Mononuclear cell (primary cell): ENCODE measurements around the gene CTDSP2. TPM values are rescaled to one million over a fixed set of nuclear protein-coding genes. Genes with fewer than 3 reads are reported as not detected.

Source experiments
- H3K27me3 ChIP-seq: 2 replicates; pipeline ENCODE4 v1.6.0; 2011; ENCODE audit warnings: low read length, control low read depth; ENCODE audit not compliant: insufficient read depth
- H3K4me1 ChIP-seq: 2 replicates; pipeline ENCODE4 v1.5.1; 2011; ENCODE audit warnings: mild to moderate bottlenecking, low read length, control low read depth; ENCODE audit not compliant: insufficient read depth
- H3K4me3 ChIP-seq: 2 replicates; pipeline ENCODE4 v1.5.1; 2011; ENCODE audit warnings: mild to moderate bottlenecking, low read length, moderate library complexity
- H3K9me3 ChIP-seq: 2 replicates; pipeline ENCODE4 v1.5.1; 2011; ENCODE audit warnings: low read depth, mild to moderate bottlenecking, control low read depth, low read length
- total RNA-seq: library from RNA; depleted of rRNA; stranded (reverse); fragments of >200 nt; gene quantifications from one replicate; pipeline ENCODE4 v1.2.3, GENCODE V29; 2012

The CTDSP2 gene
- total RNA-seq, 1 donor, result 60.2 TPM

DNA sequence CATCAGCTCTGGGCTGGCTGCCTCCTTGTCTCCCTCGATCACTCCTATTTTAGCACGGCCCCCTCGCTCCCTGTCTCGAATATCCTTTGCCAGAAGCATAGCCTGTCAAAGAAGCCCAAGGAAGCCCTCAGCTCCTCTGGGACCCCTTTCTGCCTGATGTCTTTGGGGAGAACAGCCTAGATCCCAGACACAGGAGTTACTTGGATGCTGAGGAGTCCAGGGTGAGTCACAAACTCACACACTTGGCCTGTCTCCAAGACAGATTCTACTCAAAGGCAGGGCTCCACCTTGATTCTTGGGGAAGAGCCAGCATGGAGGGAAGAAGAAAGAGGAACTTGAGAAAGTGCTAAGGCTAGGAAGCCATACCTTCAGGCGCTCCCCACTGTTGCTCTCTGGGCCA lies 36.1 kb downstream of the CTDSP2 start:
- H3K4me1 ChIP-seq, result no peaks in the 10 kb centered on the region
- H3K27me3 ChIP-seq, result no peaks in the 10 kb centered on the region
- H3K9me3 ChIP-seq, result no peaks in the 10 kb centered on the region
- no peak overlapping the region for H3K4me3 ChIP-seq

- Histone ChIP-seq H3K9me3 (no peaks in the 10 kb centered on the region), H3K27me3 (no peaks in the 10 kb centered on the region), H3K4me1 (no peaks in the 10 kb centered on the region), H3K4me3 (no peak overlapping the region)
These were observed 37.1 kb downstream of the CTDSP2 start for GRCh38 chr12:57809425-57809824.

DNA sequence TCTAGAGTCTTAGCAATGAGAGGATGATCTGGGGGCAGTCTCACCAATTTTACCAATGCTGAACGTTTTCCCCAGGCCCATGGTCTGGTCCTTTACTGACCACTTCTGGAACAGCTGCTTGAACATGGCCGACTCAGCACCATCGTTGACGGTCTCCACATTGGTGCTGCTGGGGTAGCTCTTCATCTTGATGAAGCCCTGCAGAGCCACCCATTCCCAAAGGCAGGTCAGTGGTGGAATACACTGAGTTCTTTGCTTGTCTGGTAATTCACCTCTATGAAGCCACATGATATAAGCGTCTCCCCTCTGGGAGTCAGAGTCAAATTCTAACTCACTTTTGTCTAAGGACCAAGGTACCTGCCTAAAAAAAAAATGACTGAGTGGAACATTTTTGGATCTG lies 38.2 kb downstream of the CTDSP2 start:
- no peak overlapping the region for H3K4me3 ChIP-seq
- H3K9me3 ChIP-seq, result no peaks in the 10 kb centered on the region
- H3K4me1 ChIP-seq, result no peaks in the 10 kb centered on the region
- H3K27me3 ChIP-seq, result no peaks in the 10 kb centered on the region

- no peaks in the 10 kb centered on the region for H3K9me3 ChIP-seq
- H3K4me1 ChIP-seq, result no peaks in the 10 kb centered on the region
- no peaks in the 10 kb centered on the region for H3K27me3 ChIP-seq
These were observed 39.2 kb downstream of the CTDSP2 start for GRCh38 chr12:57807285-57807684.

GRCh38 chr12:57806677-57807076 lies 39.9 kb downstream of the CTDSP2 start:
- no peaks in the 10 kb centered on the region for H3K4me1 ChIP-seq
- no peaks in the 10 kb centered on the region for H3K27me3 ChIP-seq
- no peak overlapping the region for H3K4me3 ChIP-seq
- no peaks in the 10 kb centered on the region for H3K9me3 ChIP-seq

More at GRCh38 chr12:57807285-57807684, 39.2 kb downstream of the CTDSP2 start:
- no peak overlapping the region for H3K4me3 ChIP-seq

GRCh38 chr12:57803319-57803893 lies 43.1 kb downstream of the CTDSP2 start:
- no peaks in the 10 kb centered on the region for H3K4me1 ChIP-seq
- no peaks in the 10 kb centered on the region for H3K9me3 ChIP-seq
- H3K27me3 ChIP-seq, result no peaks in the 10 kb centered on the region
- H3K4me3 ChIP-seq, result no peak overlapping the region

- Histone ChIP-seq H3K27me3 (no peaks in the 10 kb centered on the region), H3K4me1 (peaks cover 6% of the 10 kb centered on the region), H3K4me3 (no peak overlapping the region), H3K9me3 (no peaks in the 10 kb centered on the region)
These were observed 43.9 kb downstream of the CTDSP2 start for GRCh38 chr12:57802607-57803006.

DNA sequence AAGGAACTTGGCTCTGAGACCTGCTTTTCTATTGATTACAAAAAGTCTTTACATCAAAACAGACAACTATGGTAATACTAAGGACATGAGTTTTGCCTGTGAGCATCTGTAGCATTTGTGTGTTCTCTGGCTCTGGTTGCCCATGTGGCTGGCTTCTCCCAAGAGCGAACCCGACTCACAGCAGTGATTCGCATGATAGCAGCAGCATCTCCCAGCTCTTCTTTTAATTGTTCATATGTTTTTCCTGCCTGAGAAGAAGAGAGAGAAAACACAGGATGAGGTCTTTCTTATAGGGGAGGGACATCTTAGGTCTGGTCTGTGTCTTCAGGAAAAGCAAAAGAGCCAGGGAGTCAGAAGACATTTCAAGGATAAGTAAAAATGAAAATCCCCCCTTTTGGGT lies 45.6 kb downstream of the CTDSP2 start:
- Histone ChIP-seq H3K9me3 (no peaks in the 10 kb centered on the region), H3K4me1 (peaks cover 7% of the 10 kb centered on the region), H3K4me3 (no peak overlapping the region), H3K27me3 (no peaks in the 10 kb centered on the region)

GRCh38 chr12:57797933-57798332 lies 48.6 kb downstream of the CTDSP2 start:
- no peaks in the 10 kb centered on the region for H3K9me3 ChIP-seq
- peaks cover 7% of the 10 kb centered on the region for H3K4me1 ChIP-seq
- no peaks in the 10 kb centered on the region for H3K27me3 ChIP-seq
- H3K4me3 ChIP-seq, result no peak overlapping the region

GRCh38 chr12:57796996-57797395 lies 49.5 kb downstream of the CTDSP2 start:
- Histone ChIP-seq H3K27me3 (no peaks in the 10 kb centered on the region), H3K9me3 (no peaks in the 10 kb centered on the region), H3K4me1 (peaks cover 7% of the 10 kb centered on the region), H3K4me3 (no peak overlapping the region)

DNA sequence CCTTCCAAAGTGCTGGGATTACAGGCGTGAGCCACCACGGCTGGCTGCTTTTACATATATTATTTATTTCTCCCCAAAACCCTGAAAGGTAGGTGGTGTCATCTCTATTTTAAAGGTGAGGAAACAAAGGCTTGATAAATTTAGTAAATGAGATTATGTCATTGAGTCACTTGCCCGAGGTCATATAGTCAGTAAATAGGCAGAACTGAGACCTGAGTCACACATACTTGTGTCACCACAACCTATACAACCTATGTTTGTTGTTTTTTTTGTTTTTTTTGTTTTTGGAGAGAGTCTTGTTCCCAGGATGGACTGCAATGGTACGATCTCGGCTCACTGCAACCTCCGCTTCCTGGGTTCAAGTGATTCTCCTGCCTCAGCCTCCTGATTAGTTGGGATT lies 51.2 kb downstream of the CTDSP2 start:
- Histone ChIP-seq H3K9me3 (no peaks in the 10 kb centered on the region), H3K27me3 (no peaks in the 10 kb centered on the region), H3K4me3 (no peak overlapping the region), H3K4me1 (peaks cover 7% of the 10 kb centered on the region)

DNA sequence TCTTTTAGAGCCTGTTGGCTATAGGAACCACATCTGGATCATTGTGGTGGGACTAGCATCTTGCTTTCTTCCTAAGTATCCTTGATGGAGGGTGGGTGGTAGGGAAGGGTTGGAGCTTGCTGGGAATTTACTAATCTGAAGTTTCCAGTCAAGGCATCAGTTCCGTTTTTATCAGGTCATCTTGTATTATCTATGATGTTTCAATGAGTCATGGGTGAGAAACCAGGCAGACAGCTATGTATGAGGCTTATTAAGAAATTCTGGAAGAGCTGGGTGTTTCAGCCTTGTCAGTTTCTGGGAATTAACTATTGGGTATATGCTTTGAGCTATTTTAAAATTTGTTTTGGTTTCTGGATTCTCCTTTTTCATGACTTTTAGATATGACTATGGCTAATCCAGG lies 52.6 kb downstream of the CTDSP2 start:
- Histone ChIP-seq H3K9me3 (no peaks in the 10 kb centered on the region), H3K4me3 (no peak overlapping the region), H3K4me1 (peaks cover 7% of the 10 kb centered on the region), H3K27me3 (no peaks in the 10 kb centered on the region)

- H3K27me3 ChIP-seq, result no peaks in the 10 kb centered on the region
- no peaks in the 10 kb centered on the region for H3K9me3 ChIP-seq
- H3K4me1 ChIP-seq, result peaks cover 39% of the 10 kb centered on the region
- no peak overlapping the region for H3K4me3 ChIP-seq
These were observed 62.7 kb downstream of the CTDSP2 start for GRCh38 chr12:57783861-57784260.

DNA sequence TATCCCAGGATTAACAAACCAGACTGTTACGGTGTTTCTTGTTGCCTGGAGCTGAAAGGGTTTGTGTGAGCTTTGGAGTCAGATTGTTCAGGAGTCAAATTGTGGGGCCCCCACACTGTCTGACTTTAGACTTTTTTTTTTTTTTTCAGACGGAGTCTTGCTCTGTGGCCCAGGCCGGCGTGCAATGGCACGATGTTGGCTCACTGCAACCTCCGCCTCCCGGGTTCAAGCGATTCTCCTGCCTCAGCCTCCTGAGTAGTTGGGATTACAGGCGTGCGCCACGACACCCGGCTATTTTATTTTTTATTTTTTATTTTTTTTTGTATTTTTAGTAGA lies 63.1 kb downstream of the CTDSP2 start:
- peaks cover 39% of the 10 kb centered on the region for H3K4me1 ChIP-seq
- no peaks in the 10 kb centered on the region for H3K9me3 ChIP-seq
- peak overlapping the region; percentile 83 for H3K4me3 ChIP-seq
- H3K27me3 ChIP-seq, result no peaks in the 10 kb centered on the region

DNA sequence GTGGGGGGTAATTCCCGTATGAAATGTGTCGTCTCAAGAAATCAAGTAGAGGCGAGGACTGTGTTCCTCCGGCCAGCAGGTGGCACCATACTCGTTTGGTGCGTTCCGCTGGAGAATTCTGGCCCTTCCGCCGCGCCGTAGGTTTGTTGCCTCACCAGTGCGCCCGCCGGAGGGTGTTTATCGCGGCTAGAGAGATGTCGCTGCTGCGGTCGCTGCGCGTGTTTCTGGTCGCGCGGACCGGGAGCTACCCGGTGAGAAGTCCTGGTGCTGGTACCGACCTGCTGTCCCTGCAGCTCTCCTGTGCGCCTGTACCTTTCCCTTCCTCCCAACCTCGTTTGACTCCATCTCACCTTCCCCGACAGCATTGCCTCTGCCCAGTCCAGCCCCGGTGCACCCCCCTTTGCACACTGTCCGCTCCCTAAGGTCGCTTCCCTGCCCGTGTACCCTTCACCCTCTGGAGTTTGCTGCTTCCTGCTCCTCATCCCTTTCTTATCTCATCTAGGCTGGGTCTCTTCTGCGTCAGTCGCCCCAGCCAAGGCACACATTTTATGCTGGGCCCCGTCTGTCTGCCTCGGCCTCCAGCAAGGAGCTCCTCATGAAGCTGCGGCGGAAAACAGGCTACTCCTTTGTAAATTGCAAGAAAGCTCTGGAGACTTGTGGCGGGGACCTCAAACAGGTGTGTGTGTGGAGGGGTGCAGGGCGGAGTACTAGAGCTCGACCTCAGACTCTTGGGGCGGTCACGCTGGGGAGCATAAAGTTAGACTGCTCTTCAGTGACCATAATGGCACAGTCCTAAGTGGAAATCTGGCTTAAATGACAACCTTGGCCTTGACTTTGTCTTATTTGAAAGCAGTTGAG lies 63.7 kb downstream of the CTDSP2 start, which contains the start of gene TSFM:
Gene TSFM, plus strand, starts transcription at position 180 of the 858 bp plus-strand sequence. Its CDS starts 15 bp downstream, at position 195.
- Histone ChIP-seq H3K4me3 (peak within 1 kb of the TSS; percentile 83), H3K9me3 (no peaks in the 10 kb centered on the region), H3K4me1 (peaks cover 39% of the 10 kb centered on the region), H3K27me3 (no peaks in the 10 kb centered on the region)

- Histone ChIP-seq H3K9me3 (no peaks in the 10 kb centered on the region), H3K27me3 (no peaks in the 10 kb centered on the region), H3K4me3 (no peak overlapping the region), H3K4me1 (peaks cover 39% of the 10 kb centered on the region)
These were observed 64.3 kb downstream of the CTDSP2 start for GRCh38 chr12:57782243-57782607.
